ENCODE results near the gene RBPMS2. TPM values are rescaled to one million over a fixed set of nuclear protein-coding genes. Genes with fewer than 3 reads are reported as not detected.
A peak's percentile ranks its signal among the peaks of the same experiment; 100 is the strongest.
"Not testable (repeated sequence)": the region's sequence is repeated elsewhere in the genome, so short reads cannot be mapped to it uniquely, and the experiment has no call there.

RBPMS2 gene
- 10 to 100 TPM in 1 of 2 donors, 1 to 10 TPM in 1; 1.0 to 15.4 TPM for total RNA-seq
- long read RNA-seq: 0 reads

DNA sequence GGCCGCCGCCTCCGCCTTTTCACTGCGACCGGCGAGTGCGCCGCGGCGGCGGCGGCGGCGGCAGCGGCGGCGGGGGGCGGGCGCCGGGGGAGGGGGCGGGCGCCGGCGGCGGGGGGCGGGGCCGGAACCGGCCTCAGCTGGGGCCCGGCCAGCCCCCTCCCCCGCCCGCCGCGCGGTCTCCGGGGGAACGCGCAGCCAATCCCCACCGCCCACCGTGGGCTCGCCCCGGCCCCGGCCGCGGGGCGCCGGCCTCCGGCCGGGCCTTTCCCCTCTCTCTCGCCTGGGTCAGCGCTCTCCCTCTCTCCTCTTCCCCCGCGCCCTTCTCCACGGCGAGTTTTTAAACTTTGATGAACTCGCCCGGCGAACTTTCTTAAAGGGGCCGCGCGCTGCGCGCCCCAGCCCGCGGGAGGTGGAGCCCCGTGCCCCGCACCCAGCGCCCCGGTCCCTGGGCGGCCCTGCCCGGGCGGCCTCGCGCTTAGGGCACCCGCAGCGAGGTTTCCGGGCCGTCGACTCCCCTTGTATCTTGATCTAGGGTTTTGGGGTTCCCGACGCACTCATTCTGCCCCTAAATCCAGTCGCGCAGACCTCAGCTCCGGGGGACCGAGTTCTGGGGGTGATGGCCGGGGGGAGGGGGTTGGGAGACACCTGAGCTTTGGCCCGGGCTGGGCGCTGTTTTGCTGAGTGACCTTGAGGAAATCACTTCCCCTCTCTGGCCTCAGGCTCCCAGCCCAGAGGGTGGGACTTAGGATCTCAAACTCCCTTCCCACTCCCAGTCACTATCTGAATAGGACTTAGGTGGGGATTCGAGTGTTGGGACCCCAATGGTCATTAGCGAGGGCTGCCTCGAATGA is at the start of gene RBPMS2:
TSS of gene RBPMS2 (minus strand) at position 39 of the 851 bp plus-strand sequence. CDS start 270 bp downstream, outside the sequence.
- DNase-seq: no peak
- intact Hi-C loops (cut with DNase I, micrococcal nuclease): no loop called here
- no peak for ATAC-seq

DNA sequence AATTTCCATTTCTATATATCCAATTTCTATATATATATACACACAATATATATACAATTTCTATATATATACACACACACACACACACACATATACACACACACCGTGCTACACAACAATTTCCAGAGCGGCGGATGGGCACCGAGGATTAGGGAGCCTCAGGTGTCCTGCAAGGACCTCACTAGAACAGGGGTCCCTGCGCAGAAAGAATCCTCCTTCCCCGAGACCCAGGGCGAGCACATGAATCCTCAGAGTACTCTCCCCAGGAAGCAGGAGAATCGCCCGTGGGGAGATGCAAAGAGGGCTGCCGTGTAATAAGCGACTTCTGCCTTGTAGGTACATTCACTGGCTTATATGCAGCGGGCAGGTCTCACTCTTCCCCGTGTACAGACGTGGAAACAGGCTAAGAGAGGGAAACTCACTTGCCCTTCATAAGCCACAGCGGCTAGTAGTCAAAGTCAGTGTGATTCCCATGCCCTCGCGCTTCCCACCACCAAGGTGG is 49.6 kb upstream of the RBPMS2 start:
- intact Hi-C loops (cut with DNase I, micrococcal nuclease): no loop called here
- DNase-seq (no peak), ATAC-seq (peak; percentile 33)

DNA sequence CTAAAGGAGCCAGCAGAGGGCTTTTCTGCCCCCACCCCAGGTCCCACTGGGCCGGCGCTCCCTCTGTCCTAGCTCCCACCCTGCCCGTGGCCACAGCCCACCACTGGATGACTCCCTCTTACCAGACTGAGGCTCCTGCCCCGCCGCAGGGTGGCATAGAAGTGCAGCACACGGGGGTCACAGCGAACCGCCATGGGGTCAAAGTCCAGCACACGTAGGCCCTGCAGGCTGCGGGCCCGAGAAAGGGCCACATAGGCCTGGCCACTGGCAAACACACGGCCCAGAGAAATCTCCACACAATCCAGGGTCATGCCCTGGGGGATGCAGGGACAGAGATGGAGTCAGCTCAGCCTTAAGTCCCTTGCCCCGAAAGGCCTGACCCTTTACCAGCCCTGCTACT is 41.1 kb upstream of the RBPMS2 start:
- intact Hi-C loops (cut with DNase I, micrococcal nuclease): loop anchor here in 1 of 2 donors (10.0 kb wide), 1 partner anchor 82 kb away; no protein-coding TSS in a partner anchor
- DNase-seq (no peak), ATAC-seq (no peak)

DNA sequence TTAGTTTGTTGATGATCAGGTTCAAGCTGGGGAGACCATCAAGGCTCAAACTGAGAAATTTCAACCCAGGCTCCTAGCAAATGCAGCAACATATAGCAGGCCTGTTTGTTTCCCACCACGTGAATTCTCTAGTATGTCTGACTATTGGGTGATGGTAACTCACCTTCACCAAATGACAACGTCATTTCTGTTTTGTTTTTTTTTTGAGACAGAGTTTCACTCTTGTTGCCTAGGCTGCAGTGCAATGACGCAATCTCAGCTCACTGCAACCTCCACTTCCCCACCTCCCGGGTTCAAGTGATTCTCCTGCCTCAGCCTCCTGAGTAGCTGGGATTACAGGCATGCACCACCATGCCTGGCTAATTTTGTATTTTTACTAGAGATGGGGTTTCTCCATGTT is 39.6 kb upstream of the RBPMS2 start:
- ATAC-seq, DNase-seq: not testable (repeated sequence)
- intact Hi-C loops (cut with DNase I, micrococcal nuclease): loop anchor here (5.0 to 10.0 kb wide), 2 partner anchors 80 to 83 kb away; no protein-coding TSS in a partner anchor

DNA sequence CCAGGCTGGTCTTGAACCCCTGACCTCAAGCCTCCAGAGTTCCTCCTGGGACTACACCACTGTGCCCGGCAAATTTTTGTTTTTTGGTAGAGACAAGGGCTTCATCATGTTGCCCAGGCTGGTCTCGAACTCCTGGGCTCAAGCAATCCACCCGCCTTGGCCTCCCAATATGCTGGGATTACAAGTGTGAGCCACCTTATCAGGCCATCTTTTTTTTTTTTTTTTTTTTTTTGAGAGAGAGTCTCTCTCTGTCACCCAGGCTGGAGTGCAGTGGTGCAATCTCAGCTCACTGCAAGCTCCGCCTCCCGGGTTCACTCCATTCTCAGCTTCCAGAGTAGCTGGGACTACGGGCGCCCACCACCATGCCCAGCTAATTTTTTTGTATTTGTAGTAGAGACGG is 38.9 kb upstream of the RBPMS2 start:
- ATAC-seq, DNase-seq: not testable (repeated sequence)
- intact Hi-C loops (cut with DNase I, micrococcal nuclease): loop anchor here (5.0 to 10.0 kb wide), 2 partner anchors 79 to 82 kb away; no protein-coding TSS in a partner anchor

DNA sequence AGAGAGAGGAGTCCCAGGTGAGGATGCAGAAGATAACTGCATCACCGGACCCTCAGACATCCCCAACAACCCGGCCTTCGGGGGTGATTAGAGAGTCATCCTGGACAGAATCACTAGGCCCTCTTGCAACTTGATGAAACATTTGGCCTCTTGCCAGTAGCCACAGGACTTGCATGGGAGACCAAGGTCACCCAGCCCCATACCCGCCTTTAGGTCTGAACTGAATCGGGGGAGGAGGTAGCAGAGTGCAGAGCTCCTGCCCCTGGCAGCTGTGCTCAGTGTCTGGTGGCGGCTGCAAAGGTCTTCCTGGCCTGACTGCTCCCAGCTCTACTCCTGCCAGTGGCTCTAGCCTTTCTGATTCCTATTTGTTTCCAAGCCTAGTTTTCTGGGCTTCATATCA is 37.7 kb upstream of the RBPMS2 start:
- ATAC-seq: no peak
- intact Hi-C loops (cut with DNase I, micrococcal nuclease): loop anchor here (5.0 to 10.0 kb wide), 2 partner anchors 78 to 81 kb away; no protein-coding TSS in a partner anchor
- no peak for DNase-seq

DNA sequence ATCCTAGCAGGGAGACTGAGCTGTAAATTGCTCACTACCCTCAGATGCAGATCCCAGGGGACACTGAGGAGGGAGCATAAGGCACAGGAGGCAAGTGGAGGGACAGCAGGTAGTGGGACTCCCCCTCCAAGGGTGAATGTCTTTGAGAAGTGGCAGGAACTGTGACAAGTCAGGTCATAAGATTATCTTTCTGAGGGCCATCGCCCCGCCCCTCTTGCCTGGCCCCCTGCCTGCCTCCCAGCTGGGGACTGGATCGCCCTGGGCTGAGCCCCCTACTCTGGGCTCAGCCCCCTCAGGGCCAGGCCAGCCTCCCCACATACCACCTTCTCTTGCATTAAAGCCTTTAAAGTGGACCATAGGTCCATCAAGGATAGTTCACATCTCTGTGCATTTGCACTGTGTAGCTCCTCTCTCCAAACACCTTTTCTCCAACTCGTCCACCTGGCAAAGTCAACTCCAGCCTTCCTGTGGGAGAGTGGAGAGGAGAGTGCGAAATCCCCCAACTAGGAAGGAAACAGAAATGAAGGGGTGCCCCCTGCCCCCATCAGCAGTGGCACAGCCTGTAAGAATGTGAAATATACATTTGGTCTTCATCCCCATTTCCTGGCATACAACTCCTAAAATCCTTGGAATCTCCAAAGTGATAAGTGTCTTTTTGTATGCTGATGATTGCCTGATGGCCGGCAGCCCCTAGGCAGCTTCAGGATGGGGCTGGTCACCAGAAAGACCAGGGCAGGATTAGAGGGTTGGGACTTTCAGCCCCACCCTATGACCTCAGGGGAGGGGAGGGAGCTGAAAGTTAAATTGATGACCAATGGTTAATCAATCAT is 35.3 kb upstream of the RBPMS2 start:
- DNase-seq: no peak
- no peak for ATAC-seq
- intact Hi-C loops (cut with DNase I, micrococcal nuclease): loop anchor here (5.0 to 10.0 kb wide), 2 partner anchors 76 to 78 kb away; no protein-coding TSS in a partner anchor

DNA sequence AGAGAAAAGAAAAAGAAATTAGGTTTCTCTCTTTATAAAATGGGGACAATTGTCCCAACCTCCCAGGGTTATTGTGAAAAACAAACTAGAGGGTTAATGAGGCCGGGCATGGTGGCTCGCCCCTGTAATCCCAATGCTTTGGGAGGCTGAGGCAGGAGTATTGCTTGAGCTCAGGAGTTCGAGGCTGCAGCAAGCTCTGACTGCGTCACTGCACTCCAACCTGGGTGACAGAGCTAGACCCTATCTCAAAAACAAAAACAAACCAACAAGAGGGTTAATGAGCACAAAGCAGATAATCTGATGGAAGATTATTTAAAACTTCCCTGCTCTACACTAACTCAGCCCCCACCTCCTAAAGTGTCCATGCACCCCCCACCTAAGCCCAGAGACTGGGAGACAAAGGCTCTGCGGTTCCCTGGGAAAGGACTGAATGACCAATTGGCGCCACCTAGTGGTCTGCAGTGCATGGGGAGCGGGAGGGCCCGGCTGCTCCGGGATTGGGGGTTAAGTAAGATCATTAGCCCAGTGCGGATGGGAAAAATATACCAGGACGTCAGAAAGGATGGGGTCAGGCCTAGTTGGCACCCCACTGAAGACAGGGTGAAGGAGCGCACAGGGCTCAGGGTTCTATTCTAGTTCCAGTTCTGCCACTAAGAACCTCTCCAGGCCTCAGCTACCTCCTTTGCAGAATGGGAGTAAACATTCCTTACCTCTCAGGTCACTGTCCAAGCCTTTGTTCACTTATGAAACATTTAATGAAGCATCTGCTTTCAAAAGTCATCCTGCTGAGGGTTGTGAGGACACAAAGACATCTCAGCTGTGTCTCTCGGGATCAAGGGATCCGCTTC is 34.5 kb upstream of the RBPMS2 start:
- DNase-seq (peak; percentile 71 to 87), ATAC-seq (peak; percentile 76)
- intact Hi-C loops (cut with DNase I, micrococcal nuclease): loop anchor here (5.0 to 10.0 kb wide), 3 partner anchors 75 to 445 kb away; no protein-coding TSS in a partner anchor

DNA sequence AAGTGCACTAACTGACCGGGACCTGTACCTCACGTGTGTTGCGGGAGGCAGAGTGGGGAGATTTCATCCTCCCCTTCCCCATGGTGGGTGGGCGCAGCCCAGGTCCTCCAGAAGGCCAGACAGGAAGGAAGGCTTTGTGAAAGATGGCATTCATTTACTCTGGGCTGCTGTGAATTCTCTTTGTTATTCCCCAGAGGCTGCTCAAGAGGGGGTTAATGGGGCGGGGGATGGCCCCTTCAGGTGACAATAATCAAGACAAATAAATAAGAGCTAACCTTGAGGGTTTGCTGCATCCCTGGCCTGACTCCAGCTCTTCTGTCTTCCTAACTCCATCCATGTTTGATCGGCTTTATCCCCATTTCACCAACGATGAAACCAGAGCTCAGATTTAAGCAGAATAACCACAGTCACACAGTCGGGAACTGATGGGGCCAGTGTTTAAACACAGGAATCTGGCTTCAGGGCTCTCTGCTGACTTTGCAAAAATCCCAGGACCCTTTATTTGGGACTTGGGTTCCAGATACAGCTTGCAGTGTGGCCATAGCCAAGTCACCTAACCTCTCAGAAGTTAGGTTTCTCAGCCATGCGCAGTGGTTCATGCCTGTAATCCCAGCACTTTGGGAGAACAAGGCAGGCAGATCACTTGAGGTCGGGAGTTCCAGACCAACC is 33.5 kb upstream of the RBPMS2 start:
- ATAC-seq (no peak), DNase-seq (no peak)
- intact Hi-C loops (cut with DNase I, micrococcal nuclease): loop anchor here in 1 of 2 donors (10.0 kb wide), 1 partner anchor 444 kb away; no protein-coding TSS in a partner anchor

DNA sequence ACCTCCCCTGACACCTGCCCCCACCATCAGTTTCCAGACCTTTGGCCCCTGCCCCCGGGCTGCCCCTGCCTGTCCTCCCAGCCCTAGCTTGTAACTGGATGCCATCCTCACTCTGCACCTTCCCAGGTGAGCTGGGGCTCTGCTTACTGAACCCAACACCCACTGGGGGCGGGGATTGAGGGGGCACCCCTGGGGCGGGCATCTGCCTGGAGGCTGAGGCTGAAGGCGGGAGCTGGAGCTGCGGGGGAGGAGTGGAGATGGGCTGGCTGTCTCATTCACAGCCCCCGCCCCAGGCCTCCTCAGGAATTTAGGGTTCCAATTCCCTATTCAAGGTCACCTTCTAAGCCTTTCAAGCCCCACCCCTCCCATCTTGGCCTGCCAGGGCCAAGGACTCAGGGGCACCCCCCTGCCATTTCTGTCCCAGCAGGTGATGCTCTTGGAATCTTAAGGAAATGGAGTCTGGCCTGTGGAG is 32.4 kb upstream of the RBPMS2 start:
- DNase-seq (no peak), ATAC-seq (no peak)
- intact Hi-C loops (cut with DNase I, micrococcal nuclease): loop anchor here in 1 of 2 donors (10.0 kb wide), 1 partner anchor 443 kb away; no protein-coding TSS in a partner anchor

DNA sequence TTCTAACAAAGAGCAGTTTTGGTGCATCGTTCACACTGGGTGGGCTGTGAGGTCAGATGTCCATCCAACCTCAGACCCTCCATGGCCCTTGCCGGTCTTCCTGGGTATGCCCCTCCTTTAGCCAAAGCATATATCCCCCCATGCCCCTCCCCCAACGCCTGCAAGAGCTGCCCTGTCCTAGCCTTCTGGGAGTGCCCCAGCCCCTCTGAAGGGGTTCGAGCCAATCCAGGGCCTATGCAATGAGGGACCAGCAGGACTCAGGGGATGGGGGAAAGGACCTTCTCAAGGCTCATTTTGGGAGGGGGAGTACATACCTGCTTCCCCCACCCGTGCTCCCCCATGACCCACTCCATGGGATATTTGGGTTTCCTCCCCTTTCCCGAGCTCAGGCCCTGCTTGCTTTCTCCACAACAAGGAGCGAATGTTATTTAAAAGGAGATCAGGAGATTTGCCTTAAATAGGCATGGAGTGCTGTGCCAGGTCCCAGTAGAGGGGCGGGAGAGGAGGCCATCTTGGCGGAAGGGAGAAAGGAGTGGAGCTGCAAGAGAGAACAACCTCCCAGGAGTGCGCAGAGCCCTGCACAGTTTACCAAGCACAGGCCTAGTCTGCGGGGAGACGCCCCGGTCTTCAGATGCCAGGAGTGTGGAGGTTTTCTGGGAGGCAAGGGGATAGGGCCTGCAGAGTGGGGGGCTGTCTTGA is 31.8 kb upstream of the RBPMS2 start:
- ATAC-seq (no peak), DNase-seq (peak in 1 of 2 donors; percentile 53)
- intact Hi-C loops (cut with DNase I, micrococcal nuclease): loop anchor here in 1 of 2 donors (10.0 kb wide), 1 partner anchor 442 kb away; no protein-coding TSS in a partner anchor

DNA sequence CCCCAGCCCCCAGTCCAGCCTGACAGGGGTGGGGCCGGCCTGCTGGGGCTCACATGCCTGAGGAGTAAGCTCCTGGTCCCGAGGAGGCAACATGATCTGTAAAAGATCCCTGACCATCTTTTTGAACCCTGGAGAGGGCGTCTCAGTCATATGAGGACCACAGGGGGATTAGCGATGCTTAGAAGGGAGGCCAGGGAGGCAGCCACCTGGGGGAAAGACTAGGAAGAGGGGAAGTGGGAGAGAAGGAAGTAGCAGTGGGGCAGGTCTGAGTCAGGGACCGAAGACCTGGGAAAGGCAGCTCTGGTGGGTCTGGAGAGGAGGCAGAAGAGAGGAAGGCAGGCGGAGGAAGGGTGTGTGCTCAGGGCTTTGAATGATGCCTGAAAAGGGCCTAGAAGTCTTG is 31.1 kb upstream of the RBPMS2 start:
- intact Hi-C loops (cut with DNase I, micrococcal nuclease): loop anchor here in 1 of 2 donors (10.0 kb wide), 1 partner anchor 442 kb away; no protein-coding TSS in a partner anchor
- no peak for DNase-seq
- ATAC-seq: no peak

DNA sequence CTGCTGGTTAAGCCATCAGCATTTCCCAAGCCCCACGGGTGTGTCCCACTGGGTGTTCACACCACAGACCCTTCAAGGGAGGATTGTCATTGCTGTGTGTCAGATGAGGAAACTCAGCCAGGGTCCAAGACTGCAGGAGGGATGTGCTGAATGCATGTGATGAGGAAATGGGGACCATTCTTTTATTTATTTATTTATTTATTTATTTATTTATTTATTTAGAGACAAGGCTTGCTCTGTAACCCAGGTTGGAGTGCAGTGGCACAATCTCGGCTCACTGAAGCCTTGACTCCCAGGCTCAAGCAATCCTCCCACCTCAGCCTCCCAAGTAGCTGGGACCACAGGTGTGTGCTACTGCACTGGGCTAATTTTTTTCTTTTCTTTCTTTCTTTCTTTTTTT is 29.2 kb upstream of the RBPMS2 start:
- ATAC-seq: no peak
- DNase-seq: no peak
- intact Hi-C loops (cut with DNase I, micrococcal nuclease): loop anchor here in 1 of 2 donors (10.0 kb wide), 1 partner anchor 440 kb away; no protein-coding TSS in a partner anchor

DNA sequence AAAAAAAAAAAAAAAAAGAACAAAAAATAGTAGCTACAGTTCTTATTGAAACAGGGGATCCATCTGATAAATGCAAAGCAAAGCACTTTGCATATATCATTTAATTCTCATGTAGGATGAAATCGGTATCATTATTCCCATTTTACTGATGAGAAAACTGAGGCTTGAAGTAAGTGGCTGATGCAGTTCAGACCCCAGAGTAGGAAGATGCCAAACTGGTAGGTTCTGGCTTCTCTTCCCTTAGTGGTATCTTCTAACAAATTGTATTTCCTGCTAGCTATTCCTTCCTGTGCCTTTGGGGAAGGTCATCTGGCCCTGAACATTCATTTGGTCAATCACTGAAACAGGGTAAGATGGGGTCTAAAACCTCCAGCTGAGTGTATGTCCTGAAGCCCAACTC is 28.1 kb upstream of the RBPMS2 start:
- ATAC-seq: no peak
- intact Hi-C loops (cut with DNase I, micrococcal nuclease): loop anchor here in 1 of 2 donors (10.0 kb wide), 1 partner anchor 439 kb away; no protein-coding TSS in a partner anchor
- no peak for DNase-seq

DNA sequence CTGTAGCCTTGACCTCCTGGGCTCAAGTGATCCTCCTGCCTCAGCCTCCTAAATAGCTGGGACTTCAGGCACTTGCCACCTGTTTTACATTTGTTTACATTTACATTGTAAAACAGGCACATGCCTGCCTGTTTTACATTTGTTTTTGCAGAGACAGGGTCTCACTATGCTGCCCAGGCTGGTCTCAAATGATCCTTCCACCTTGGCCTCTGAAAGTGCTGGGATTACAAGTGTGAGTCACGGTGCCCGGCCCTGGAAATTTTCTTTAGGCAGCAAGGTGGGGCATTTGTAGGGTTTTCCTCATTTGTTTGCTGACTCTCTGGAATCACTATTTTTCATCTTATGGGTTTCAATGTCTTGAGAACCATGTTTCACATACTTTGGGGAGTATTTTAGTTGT is 25.1 kb upstream of the RBPMS2 start:
- no peak for DNase-seq
- intact Hi-C loops (cut with DNase I, micrococcal nuclease): loop anchor here in 1 of 2 donors (10.0 kb wide), 1 partner anchor 436 kb away; no protein-coding TSS in a partner anchor
- no peak for ATAC-seq

DNA sequence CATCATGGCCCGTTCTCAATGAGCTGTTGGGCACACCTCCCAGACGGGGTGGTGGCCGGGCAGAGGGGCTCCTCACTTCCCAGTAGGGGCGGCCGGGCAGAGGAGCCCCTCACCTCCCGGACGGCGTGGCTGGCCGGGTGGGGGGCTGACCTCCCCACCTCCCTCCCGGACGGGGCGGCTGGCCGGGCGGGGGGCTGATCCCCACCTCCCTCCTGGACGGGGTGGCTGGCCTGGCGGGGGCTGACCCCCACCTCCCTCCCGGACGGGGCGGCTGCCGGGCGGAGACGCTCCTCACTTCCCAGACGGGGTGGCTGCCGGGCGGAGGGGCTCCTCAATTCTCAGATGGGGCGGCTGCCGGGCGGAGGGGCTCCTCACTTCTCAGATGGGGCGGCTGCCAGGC is 23.5 kb upstream of the RBPMS2 start:
- DNase-seq; intact Hi-C loops (cut with DNase I, micrococcal nuclease); ATAC-seq: not testable (repeated sequence)

All from left colon (tissue), 2 donors.